ENCODE results near the gene COL11A1. TPM values are rescaled to one million over a fixed set of nuclear protein-coding genes. Genes with fewer than 3 reads are reported as not detected.

Gene COL11A1
- polyA plus RNA-seq, 1 donor from 2014 or later: 4.6 TPM

GRCh38 chr1:103112546-103112945 is 4.2 kb upstream of the COL11A1 start:
- Histone ChIP-seq H3K4me2 (ENCODE audit: low read length) (no peak overlapping the region), H3K36me3 (ENCODE audit: insufficient read depth, low read length) (no peaks in the 10 kb centered on the region), H3F3A (ENCODE audit: insufficient read depth, low read length, poor library complexity, severe bottlenecking) (peaks cover 3% of the 10 kb centered on the region), H2AFZ (ENCODE audit: low read depth, low read length) (no peak overlapping the region), H3K27ac (ENCODE audit: low read length) (no peak overlapping the region), H3K27me3 (ENCODE audit: insufficient read depth, low read depth, low read length) (peaks cover 13% of the 10 kb centered on the region), H3K9ac (ENCODE audit: low read length) (no peak overlapping the region), H3K9me3 (ENCODE audit: low read length) (no peaks in the 10 kb centered on the region), H3K4me3 (ENCODE audit: low read length) (no peak overlapping the region), H3K79me2 (replicated peaks; ENCODE audit: insufficient read depth, low read length) (no peaks in the 10 kb centered on the region), H3K9me2 (ENCODE audit: insufficient read depth, low read length) (no peaks in the 10 kb centered on the region), H4K20me1 (ENCODE audit: insufficient read depth) (no peaks in the 10 kb centered on the region)
- TF ChIP-seq TAF1 (IDR thresholded peaks at IDR 0.05; ENCODE audit: low read depth) (no peak), REST (IDR thresholded peaks at IDR 0.05; ENCODE audit: borderline replicate concordance) (no peak), RAD21 (conservative IDR thresholded peaks at IDR 0.05) (no peak), SMC3 (conservative IDR thresholded peaks at IDR 0.05; ENCODE audit: poor library complexity) (no peak), MXI1 (conservative IDR thresholded peaks at IDR 0.05; ENCODE audit: poor library complexity, severe bottlenecking) (no peak), EZH2 (IDR thresholded peaks at IDR 0.05; ENCODE audit: borderline replicate concordance, insufficient read depth, low read length, poor library complexity, severe bottlenecking) (no peak)

- Histone ChIP-seq H3K4me3 (ENCODE audit: low read length) (no peak overlapping the region), H3K36me3 (ENCODE audit: insufficient read depth, low read length) (no peaks in the 10 kb centered on the region), H3K27ac (ENCODE audit: low read length) (no peak overlapping the region), H3F3A (ENCODE audit: insufficient read depth, low read length, poor library complexity, severe bottlenecking) (peaks cover 4% of the 10 kb centered on the region), H3K79me2 (replicated peaks; ENCODE audit: insufficient read depth, low read length) (no peaks in the 10 kb centered on the region), H2AFZ (ENCODE audit: low read depth, low read length) (no peak overlapping the region), H3K9ac (ENCODE audit: low read length) (no peak overlapping the region), H3K27me3 (ENCODE audit: insufficient read depth, low read depth, low read length) (peaks cover 17% of the 10 kb centered on the region), H4K20me1 (ENCODE audit: insufficient read depth) (no peaks in the 10 kb centered on the region), H3K9me2 (ENCODE audit: insufficient read depth, low read length) (no peaks in the 10 kb centered on the region), H3K4me2 (ENCODE audit: low read length) (no peak overlapping the region), H3K9me3 (ENCODE audit: low read length) (no peaks in the 10 kb centered on the region)
- no peak for TF ChIP-seq TAF1 (IDR thresholded peaks at IDR 0.05; ENCODE audit: low read depth)
- TF ChIP-seq SMC3 (conservative IDR thresholded peaks at IDR 0.05; ENCODE audit: poor library complexity): no peak
- TF ChIP-seq RAD21 (conservative IDR thresholded peaks at IDR 0.05): no peak
- TF ChIP-seq EZH2 (IDR thresholded peaks at IDR 0.05; ENCODE audit: borderline replicate concordance, insufficient read depth, low read length, poor library complexity, severe bottlenecking): no peak
- TF ChIP-seq CTCF (IDR thresholded peaks at IDR 0.05; ENCODE audit: poor library complexity, severe bottlenecking): no peak
These were observed 3.6 kb upstream of the COL11A1 start for GRCh38 chr1:103111926-103112325.

GRCh38 chr1:103110701-103111100 is 2.4 kb upstream of the COL11A1 start:
- Histone ChIP-seq H3K4me3 (ENCODE audit: low read length) (no peak overlapping the region), H3K9me3 (ENCODE audit: low read length) (no peaks in the 10 kb centered on the region), H3F3A (ENCODE audit: insufficient read depth, low read length, poor library complexity, severe bottlenecking) (peaks cover 4% of the 10 kb centered on the region), H3K9me2 (ENCODE audit: insufficient read depth, low read length) (no peaks in the 10 kb centered on the region), H4K20me1 (ENCODE audit: insufficient read depth) (no peaks in the 10 kb centered on the region), H3K27ac (ENCODE audit: low read length) (no peak overlapping the region), H3K4me2 (ENCODE audit: low read length) (no peak overlapping the region), H3K79me2 (replicated peaks; ENCODE audit: insufficient read depth, low read length) (peaks cover 2% of the 10 kb centered on the region), H3K27me3 (ENCODE audit: insufficient read depth, low read depth, low read length) (peaks cover 21% of the 10 kb centered on the region), H3K9ac (ENCODE audit: low read length) (no peak overlapping the region), H3K36me3 (ENCODE audit: insufficient read depth, low read length) (no peaks in the 10 kb centered on the region), H2AFZ (ENCODE audit: low read depth, low read length) (no peak overlapping the region)
- TF ChIP-seq SMC3 (conservative IDR thresholded peaks at IDR 0.05; ENCODE audit: poor library complexity): no peak
- no peak for TF ChIP-seq EP300 (conservative IDR thresholded peaks at IDR 0.05; ENCODE audit: poor library complexity, severe bottlenecking)
- no peak for TF ChIP-seq RAD21 (conservative IDR thresholded peaks at IDR 0.05)
- no peak for TF ChIP-seq TAF1 (IDR thresholded peaks at IDR 0.05; ENCODE audit: low read depth)
- no peak for TF ChIP-seq CTCF (IDR thresholded peaks at IDR 0.05; ENCODE audit: poor library complexity, severe bottlenecking)
- TF ChIP-seq MXI1 (conservative IDR thresholded peaks at IDR 0.05; ENCODE audit: poor library complexity, severe bottlenecking): no peak
- no peak for TF ChIP-seq EZH2 (IDR thresholded peaks at IDR 0.05; ENCODE audit: borderline replicate concordance, insufficient read depth, low read length, poor library complexity, severe bottlenecking)
- TF ChIP-seq POLR2AphosphoS5 (IDR thresholded peaks at IDR 0.05): no peak
- TF ChIP-seq REST (IDR thresholded peaks at IDR 0.05; ENCODE audit: borderline replicate concordance): no peak

Data from neural cell (in vitro differentiated cells).